Muscle of leg (tissue), 11 donors: ENCODE measurements around the gene ZNF3. TPM values are rescaled to one million over a fixed set of nuclear protein-coding genes. Genes with fewer than 3 reads are reported as not detected.

ENCODE experiments used
- DNase-seq: peaks from one replicate; pipeline ENCODE4 v3.0.0; 2013
- H3K27ac ChIP-seq: one replicate; pipeline ENCODE4 v1.5.1; 2013; ENCODE audit warnings: mild to moderate bottlenecking, low read length, control low read depth
- H3K27me3 ChIP-seq: one replicate; pipeline ENCODE4 v1.6.1; 2013; ENCODE audit warnings: low read length; ENCODE audit not compliant: control insufficient read depth, insufficient read depth
- H3K36me3 ChIP-seq: one replicate; pipeline ENCODE4 v1.6.1; 2013; ENCODE audit warnings: low read length; ENCODE audit not compliant: control insufficient read depth, insufficient read depth
- H3K4me1 ChIP-seq: one replicate; pipeline ENCODE4 v1.6.1; 2013; ENCODE audit warnings: low read length; ENCODE audit not compliant: control insufficient read depth, insufficient read depth
- H3K4me3 ChIP-seq: one replicate; pipeline ENCODE4 v1.5.1; 2013; ENCODE audit warnings: low read length, control low read depth
- H3K9me3 ChIP-seq: replicated peaks from 2 replicates; pipeline ENCODE4 v1.6.1; 2013; ENCODE audit warnings: low read depth, low read length; ENCODE audit not compliant: control insufficient read depth
- WGBS: methylation state at CpG from one replicate; pipeline ENCODE4 v1.1.5; 2013; ENCODE audit warnings: missing lambda C conversion rate; ENCODE audit not compliant: insufficient coverage; 5-methylcytosine and 5-hydroxymethylcytosine counted together
- polyA plus RNA-seq, 8 donors: library from polyadenylated mRNA; unstranded; fragments of 120-200 nt; gene quantifications; one replicate each; pipeline versions ENCODE4 v1.2.1 to v1.2.3, GENCODE V29; 2013; ENCODE audit warnings: inconsistent platforms in 1 of 8, low replicate concordance in 1 of 8; ENCODE audit not compliant: insufficient read length in 8 of 8, insufficient read depth in 1 of 8
- total RNA-seq: library from RNA; stranded (reverse); fragments of 120-200 nt; gene quantifications from one replicate; pipeline ENCODE4 v1.2.4, GENCODE V29; 2013

The ZNF3 gene
- total and polyA plus RNA-seq, 9 donors, result 22.5 to 31.8 (median 25.5) TPM

- Histone ChIP-seq H3K27me3 (no peaks in the 10 kb centered on the region), H3K4me3 (no peak overlapping the region), H3K4me1 (no peaks in the 10 kb centered on the region), H3K27ac (no peak overlapping the region), H3K36me3 (peaks cover 67% of the 10 kb centered on the region), H3K9me3 (peaks cover 3% of the 10 kb centered on the region)
- DNase-seq, result no peak
- 94% methylated on average over 6 of the region's 8 CpGs for WGBS
Measured at GRCh38 chr7:100034871-100035510, 46.5 kb downstream of the ZNF3 start.

- no peak overlapping the region for H3K27ac ChIP-seq
- no peak for DNase-seq
- no peak overlapping the region for H3K4me3 ChIP-seq
- no CpG with 5 or more reads among the region's 6 CpGs for WGBS
- H3K4me1 ChIP-seq, result no peaks in the 10 kb centered on the region
- no peaks in the 10 kb centered on the region for H3K27me3 ChIP-seq
- H3K36me3 ChIP-seq, result peaks cover 76% of the 10 kb centered on the region
- peaks cover 3% of the 10 kb centered on the region for H3K9me3 ChIP-seq
Measured at GRCh38 chr7:100033526-100033925, 48.0 kb downstream of the ZNF3 start.

DNA sequence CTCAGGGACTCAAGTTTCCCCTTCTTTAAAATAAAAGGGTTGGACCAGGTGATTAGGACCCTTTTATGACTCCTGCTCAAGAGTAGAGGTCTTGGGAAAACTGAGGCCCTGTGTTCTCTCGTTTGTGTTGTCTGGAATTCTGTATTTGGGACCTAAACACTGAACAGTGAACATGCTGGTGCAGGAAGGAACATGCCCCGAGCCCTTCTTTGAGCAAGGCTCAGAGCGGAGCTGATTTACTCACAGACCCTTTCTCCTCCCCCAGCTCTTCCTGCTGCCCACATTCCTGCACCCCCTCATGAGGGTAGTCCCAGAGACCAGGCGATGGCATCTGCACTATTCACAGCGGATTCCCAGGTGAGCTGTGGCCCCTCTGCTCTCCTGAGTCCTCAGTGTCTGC is 51.9 kb downstream of the ZNF3 start:
- Histone ChIP-seq H3K9me3 (peaks cover 3% of the 10 kb centered on the region), H3K36me3 (peaks cover 65% of the 10 kb centered on the region), H3K27ac (no peak overlapping the region), H3K27me3 (no peaks in the 10 kb centered on the region), H3K4me1 (no peaks in the 10 kb centered on the region), H3K4me3 (no peak overlapping the region)
- DNase-seq, result no peak
- 92% methylated on average over 5 of the region's 5 CpGs for WGBS

- H3K36me3 ChIP-seq, result peaks cover 67% of the 10 kb centered on the region
- WGBS, result 95% methylated on average over 4 of the region's 11 CpGs
- no peak overlapping the region for H3K4me3 ChIP-seq
- H3K9me3 ChIP-seq, result no peaks in the 10 kb centered on the region
- no peak for DNase-seq
- no peaks in the 10 kb centered on the region for H3K4me1 ChIP-seq
- H3K27ac ChIP-seq, result no peak overlapping the region
- no peaks in the 10 kb centered on the region for H3K27me3 ChIP-seq
Measured at GRCh38 chr7:100027197-100027596, 54.3 kb downstream of the ZNF3 start.

GRCh38 chr7:100024020-100024619 is 57.4 kb downstream of the ZNF3 start:
- H3K4me3 ChIP-seq, result no peak overlapping the region
- 100% methylated on average over 3 of the region's 12 CpGs for WGBS
- no peaks in the 10 kb centered on the region for H3K27me3 ChIP-seq
- DNase-seq, result no peak
- H3K36me3 ChIP-seq, result peaks cover 47% of the 10 kb centered on the region
- H3K4me1 ChIP-seq, result peaks cover 2% of the 10 kb centered on the region
- no peak overlapping the region for H3K27ac ChIP-seq
- H3K9me3 ChIP-seq, result no peaks in the 10 kb centered on the region

DNA sequence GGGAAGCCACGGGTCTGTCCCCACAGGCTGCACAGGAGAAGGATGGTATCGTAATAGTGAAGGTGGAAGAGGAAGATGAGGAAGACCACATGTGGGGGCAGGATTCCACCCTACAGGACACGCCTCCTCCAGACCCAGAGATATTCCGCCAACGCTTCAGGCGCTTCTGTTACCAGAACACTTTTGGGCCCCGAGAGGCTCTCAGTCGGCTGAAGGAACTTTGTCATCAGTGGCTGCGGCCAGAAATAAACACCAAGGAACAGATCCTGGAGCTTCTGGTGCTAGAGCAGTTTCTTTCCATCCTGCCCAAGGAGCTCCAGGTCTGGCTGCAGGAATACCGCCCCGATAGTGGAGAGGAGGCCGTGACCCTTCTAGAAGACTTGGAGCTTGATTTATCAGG is 58.0 kb downstream of the ZNF3 start:
- Histone ChIP-seq H3K4me3 (no peak overlapping the region), H3K36me3 (peaks cover 46% of the 10 kb centered on the region), H3K27me3 (no peaks in the 10 kb centered on the region), H3K9me3 (no peaks in the 10 kb centered on the region), H3K4me1 (peaks cover 2% of the 10 kb centered on the region), H3K27ac (no peak overlapping the region)
- WGBS, result 91% methylated on average over 10 of the region's 12 CpGs
- DNase-seq, result no peak

DNA sequence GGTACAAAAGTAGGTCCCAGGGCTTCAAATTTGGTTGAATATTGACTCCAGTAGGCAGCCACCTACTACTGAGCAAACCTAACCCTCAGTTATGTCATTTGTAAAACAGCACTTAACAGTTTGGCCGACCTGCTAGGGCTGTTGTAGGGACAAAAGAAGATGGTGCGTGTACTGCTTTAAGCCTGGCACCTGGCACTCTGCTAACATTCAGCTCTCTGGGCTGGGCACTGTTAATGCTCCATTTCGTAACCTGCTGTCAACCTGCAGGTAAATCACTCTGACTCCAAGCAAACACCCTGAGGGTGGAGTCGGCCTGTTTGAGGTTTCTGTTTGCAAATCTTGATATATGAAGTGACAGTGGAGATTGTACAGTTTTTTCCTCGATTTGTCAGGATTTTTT is 58.9 kb downstream of the ZNF3 start:
- Histone ChIP-seq H3K36me3 (peaks cover 46% of the 10 kb centered on the region), H3K4me3 (no peak overlapping the region), H3K27ac (no peak overlapping the region), H3K4me1 (peaks cover 2% of the 10 kb centered on the region), H3K9me3 (no peaks in the 10 kb centered on the region), H3K27me3 (no peaks in the 10 kb centered on the region)
- no peak for DNase-seq
- WGBS, result 84% methylated on average over 3 of the region's 5 CpGs

DNA sequence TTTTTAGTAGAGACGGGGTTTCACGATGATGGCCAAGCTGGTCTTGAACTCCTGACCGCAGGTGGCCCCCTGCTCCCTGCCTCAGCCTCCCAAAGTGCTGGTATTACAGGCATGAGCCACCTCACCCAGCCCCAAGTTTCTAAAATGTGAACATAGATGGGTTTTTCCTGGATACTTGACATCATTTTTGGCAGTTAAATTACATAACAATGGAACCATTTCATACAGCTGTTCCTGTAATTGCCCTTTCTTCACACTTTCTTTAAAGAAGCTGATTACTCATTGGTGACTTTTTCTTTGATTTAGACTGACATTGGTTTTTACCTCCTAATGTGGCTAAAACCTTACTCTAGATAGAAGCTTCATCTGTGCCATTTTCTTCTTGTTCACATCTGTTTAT is 60.2 kb downstream of the ZNF3 start:
- Histone ChIP-seq H3K36me3 (peaks cover 37% of the 10 kb centered on the region), H3K9me3 (no peaks in the 10 kb centered on the region), H3K4me1 (peaks cover 6% of the 10 kb centered on the region), H3K4me3 (no peak overlapping the region), H3K27ac (peak overlapping the region; percentile 29), H3K27me3 (no peaks in the 10 kb centered on the region)
- DNase-seq, result peak; percentile 36
- WGBS, result 81% methylated on average over 3 of the region's 3 CpGs

Other genes with a start within 250 kb of the ZNF3 start
- gene OR2AE1, start 204.7 kb downstream of the ZNF3 start, total RNA-seq, result not detected
- under 1 TPM in 1 of 8 donors, not detected in 7; 0.29 TPM for gene OR2AE1, start 204.7 kb downstream of the ZNF3 start, polyA plus RNA-seq
- gene TRIM4, start 162.2 kb downstream of the ZNF3 start, total RNA-seq, result 16.5 TPM
- 10 to 100 TPM; 14.6 to 21.5 (median 17.0) TPM for gene TRIM4, start 162.2 kb downstream of the ZNF3 start, polyA plus RNA-seq
- gene GJC3, start 152.1 kb downstream of the ZNF3 start, total RNA-seq, result 0.53 TPM
- under 1 TPM; 0.28 to 0.62 (median 0.39) TPM for gene GJC3, start 152.1 kb downstream of the ZNF3 start, polyA plus RNA-seq
- 0.75 TPM for gene AZGP1, start 105.7 kb downstream of the ZNF3 start, total RNA-seq
- gene AZGP1, start 105.7 kb downstream of the ZNF3 start, polyA plus RNA-seq, result 1 to 10 TPM in 4 of 8 donors, under 1 TPM in 4; 0.31 to 3.2 (median 0.94) TPM
- gene ZKSCAN1, start 66.1 kb downstream of the ZNF3 start, total RNA-seq, result 48.2 TPM
- gene ZKSCAN1, start 66.1 kb downstream of the ZNF3 start, polyA plus RNA-seq, result 10 to 100 TPM; 20.6 to 37.3 (median 26.9) TPM
- 15.8 TPM for gene ZSCAN21, start 31.9 kb downstream of the ZNF3 start, total RNA-seq
- 10 to 100 TPM; 12.3 to 14.8 (median 13.4) TPM for gene ZSCAN21, start 31.9 kb downstream of the ZNF3 start, polyA plus RNA-seq
- 42.3 TPM for gene COPS6, start 7.2 kb upstream of the ZNF3 start, total RNA-seq
- 100 to 1,000 TPM in 1 of 8 donors, 10 to 100 TPM in 7; 88.3 to 100 (median 94.1) TPM for gene COPS6, start 7.2 kb upstream of the ZNF3 start, polyA plus RNA-seq
- 57.7 TPM for gene MCM7, start 19.7 kb upstream of the ZNF3 start, total RNA-seq
- gene MCM7, start 19.7 kb upstream of the ZNF3 start, polyA plus RNA-seq, result 10 to 100 TPM; 69.2 to 88.7 (median 81.0) TPM
- 15.8 TPM for gene AP4M1, start 19.9 kb upstream of the ZNF3 start, total RNA-seq
- 10 to 100 TPM; 20.4 to 29.5 (median 23.3) TPM for gene AP4M1, start 19.9 kb upstream of the ZNF3 start, polyA plus RNA-seq
- gene TAF6, start 37.6 kb upstream of the ZNF3 start, total RNA-seq, result 14.1 TPM
- 10 to 100 TPM; 31.6 to 41.0 (median 35.0) TPM for gene TAF6, start 37.6 kb upstream of the ZNF3 start, polyA plus RNA-seq
- gene CNPY4, start 37.9 kb upstream of the ZNF3 start, total RNA-seq, result 50.2 TPM
- 10 to 100 TPM; 31.0 to 56.4 (median 42.6) TPM for gene CNPY4, start 37.9 kb upstream of the ZNF3 start, polyA plus RNA-seq
- 2.3 TPM for gene MBLAC1, start 45.2 kb upstream of the ZNF3 start, total RNA-seq
- gene MBLAC1, start 45.2 kb upstream of the ZNF3 start, polyA plus RNA-seq, result 1 to 10 TPM; 1.2 to 2.2 (median 1.4) TPM
- gene LAMTOR4, start 67.2 kb upstream of the ZNF3 start, total RNA-seq, result 97.1 TPM
- 10 to 100 TPM; 65.0 to 84.3 (median 72.8) TPM for gene LAMTOR4, start 67.2 kb upstream of the ZNF3 start, polyA plus RNA-seq
- gene TRAPPC14, start 77.0 kb upstream of the ZNF3 start, total RNA-seq, result 5.8 TPM
- gene TRAPPC14, start 77.0 kb upstream of the ZNF3 start, polyA plus RNA-seq, result 10 to 100 TPM in 7 of 8 donors, 1 to 10 TPM in 1; 8.5 to 13.9 (median 10.9) TPM
- 4.3 TPM for gene GAL3ST4, start 86.9 kb upstream of the ZNF3 start, total RNA-seq
- gene GAL3ST4, start 86.9 kb upstream of the ZNF3 start, polyA plus RNA-seq, result 10 to 100 TPM in 7 of 8 donors, 1 to 10 TPM in 1; 8.9 to 18.7 (median 12.1) TPM
- gene GPC2, start 95.7 kb upstream of the ZNF3 start, total RNA-seq, result 3.9 TPM
- gene GPC2, start 95.7 kb upstream of the ZNF3 start, polyA plus RNA-seq, result 10 to 100 TPM in 2 of 8 donors, 1 to 10 TPM in 6; 5.9 to 11.2 (median 8.4) TPM
- gene STAG3, start 96.2 kb upstream of the ZNF3 start, total RNA-seq, result 1.6 TPM
- 10 to 100 TPM in 5 of 8 donors, 1 to 10 TPM in 3; 9.0 to 20.2 (median 13.2) TPM for gene STAG3, start 96.2 kb upstream of the ZNF3 start, polyA plus RNA-seq
- 0.13 TPM for gene PVRIG, start 138.2 kb upstream of the ZNF3 start, total RNA-seq
- 1 to 10 TPM; 1.5 to 7.6 (median 3.6) TPM for gene PVRIG, start 138.2 kb upstream of the ZNF3 start, polyA plus RNA-seq
- gene SPDYE3, start 226.0 kb upstream of the ZNF3 start, total RNA-seq, result not detected
- 1 to 10 TPM; 4.0 to 6.2 (median 5.3) TPM for gene SPDYE3, start 226.0 kb upstream of the ZNF3 start, polyA plus RNA-seq